SU-DHL-6 (cell line): ENCODE data around the gene VSIG8.

Experiments used
- EZH2phosphoT487 ChIP-seq: fragments of 200-600 bp; sonication (generic), shearing (Covaris generic); conservative IDR thresholded peaks from 2 replicates; pipeline ENCODE4 v1.6.1; 2018; ENCODE audit warnings: mild to moderate bottlenecking, antibody characterized with exemption, low read length, moderate library complexity, mixed read lengths
- TF ChIP-seq, protein P1 (sequence below): fragments of 200-600 bp; sonication (generic); IDR thresholded peaks from one replicate; pipeline ENCODE4 v1.5.1; 2017; ENCODE audit warnings: antibody characterized with exemption, mild to moderate bottlenecking, low read length, moderate library complexity; ENCODE audit not compliant: insufficient read depth, poor library complexity, severe bottlenecking

DNA sequence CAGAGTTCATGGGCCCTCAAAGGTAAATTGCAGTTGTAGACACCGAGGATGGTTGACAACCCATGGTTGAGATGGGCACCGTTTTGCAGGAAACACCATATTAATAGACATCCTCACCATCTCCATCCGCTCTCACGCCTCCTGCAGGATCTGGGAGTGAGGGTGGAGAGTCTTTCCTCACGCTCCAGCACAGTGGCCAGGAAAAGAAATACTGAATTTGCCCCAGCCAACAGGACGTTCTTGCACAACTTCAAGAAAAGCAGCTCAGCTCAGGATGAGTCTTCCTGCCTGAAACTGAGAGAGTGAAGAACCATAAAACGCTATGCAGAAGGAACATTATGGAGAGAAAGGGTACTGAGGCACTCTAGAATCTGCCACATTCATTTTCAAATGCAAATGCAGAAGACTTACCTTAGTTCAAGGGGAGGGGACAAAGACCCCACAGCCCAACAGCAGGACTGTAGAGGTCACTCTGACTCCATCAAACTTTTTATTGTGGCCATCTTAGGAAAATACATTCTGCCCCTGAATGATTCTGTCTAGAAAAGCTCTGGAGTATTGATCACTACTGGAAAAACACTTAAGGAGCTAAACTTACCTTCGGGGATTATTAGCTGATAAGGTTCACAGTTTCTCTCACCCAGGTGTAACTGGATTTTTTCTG, 26.5 kb downstream of the VSIG8 start:
- TF ChIP-seq, protein P1, sequence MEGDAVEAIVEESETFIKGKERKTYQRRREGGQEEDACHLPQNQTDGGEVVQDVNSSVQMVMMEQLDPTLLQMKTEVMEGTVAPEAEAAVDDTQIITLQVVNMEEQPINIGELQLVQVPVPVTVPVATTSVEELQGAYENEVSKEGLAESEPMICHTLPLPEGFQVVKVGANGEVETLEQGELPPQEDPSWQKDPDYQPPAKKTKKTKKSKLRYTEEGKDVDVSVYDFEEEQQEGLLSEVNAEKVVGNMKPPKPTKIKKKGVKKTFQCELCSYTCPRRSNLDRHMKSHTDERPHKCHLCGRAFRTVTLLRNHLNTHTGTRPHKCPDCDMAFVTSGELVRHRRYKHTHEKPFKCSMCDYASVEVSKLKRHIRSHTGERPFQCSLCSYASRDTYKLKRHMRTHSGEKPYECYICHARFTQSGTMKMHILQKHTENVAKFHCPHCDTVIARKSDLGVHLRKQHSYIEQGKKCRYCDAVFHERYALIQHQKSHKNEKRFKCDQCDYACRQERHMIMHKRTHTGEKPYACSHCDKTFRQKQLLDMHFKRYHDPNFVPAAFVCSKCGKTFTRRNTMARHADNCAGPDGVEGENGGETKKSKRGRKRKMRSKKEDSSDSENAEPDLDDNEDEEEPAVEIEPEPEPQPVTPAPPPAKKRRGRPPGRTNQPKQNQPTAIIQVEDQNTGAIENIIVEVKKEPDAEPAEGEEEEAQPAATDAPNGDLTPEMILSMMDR = no peak
- TF ChIP-seq EZH2phosphoT487 = no peak
